GM10266 (cell line): ENCODE data around the gene NRROS.
A peak's percentile ranks its signal among the peaks of the same experiment; 100 is the strongest.
"Not testable (repeated sequence)": the region's sequence is repeated elsewhere in the genome, so short reads cannot be mapped to it uniquely, and the experiment has no call there.

Experiments used
- DNase-seq: peaks from one replicate; pipeline ENCODE4 v3.0.0; 2012; ENCODE audit errors: extremely low spot score
- CTCF ChIP-seq: IDR thresholded peaks from 2 replicates; pipeline ENCODE4 v1.5.1; 2012; ENCODE audit warnings: mild to moderate bottlenecking, low read depth; ENCODE audit not compliant: control insufficient read depth, insufficient read depth; ENCODE audit errors: missing control alignments

NRROS gene

DNA sequence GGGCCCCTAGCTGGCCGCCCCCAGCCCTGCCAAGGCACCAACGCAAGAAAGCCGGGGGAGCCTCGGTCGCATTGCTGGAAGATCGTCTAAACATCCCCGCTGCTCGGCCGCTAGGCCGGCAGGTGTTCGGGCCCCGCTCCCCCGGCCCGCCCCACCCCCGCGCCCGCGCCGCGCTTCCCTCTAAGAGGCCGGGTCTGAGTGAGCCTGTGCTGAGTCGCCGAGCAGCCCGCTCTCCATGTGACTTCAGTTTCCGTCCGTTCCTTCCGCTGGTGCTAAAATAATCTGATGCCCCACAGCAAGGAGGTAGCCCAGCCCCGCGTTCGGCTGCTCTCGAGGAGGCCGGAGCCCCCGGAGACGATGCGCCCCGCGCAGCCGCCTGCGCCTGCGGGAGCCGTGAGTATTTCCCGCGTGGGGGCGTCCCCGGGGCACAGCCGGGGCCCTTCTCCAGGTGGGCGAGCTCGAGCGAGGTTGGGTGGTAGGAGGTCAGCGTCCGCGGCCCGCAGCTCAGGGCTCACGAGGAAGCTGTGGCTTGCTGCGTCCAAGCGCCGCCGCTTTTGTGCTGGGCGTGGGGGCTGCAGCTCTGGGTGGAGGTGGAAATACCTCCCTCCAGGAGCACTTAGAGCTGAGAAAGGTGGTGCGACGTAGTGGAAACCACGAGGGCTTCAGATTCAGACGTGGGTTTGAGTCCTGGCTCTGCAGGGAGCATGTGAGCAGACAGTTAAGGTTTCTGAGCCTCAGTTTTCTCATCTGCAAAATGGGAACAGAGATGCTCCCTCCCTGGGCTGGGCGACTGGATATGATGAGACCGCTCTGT lies at the start of gene NRROS:
NRROS (plus strand) TSS at position 212 of the 814 bp plus-strand sequence. CDS start 14,846 bp downstream, outside the sequence.
- no peak for TF ChIP-seq CTCF
- DNase-seq: peak; percentile 92

DNA sequence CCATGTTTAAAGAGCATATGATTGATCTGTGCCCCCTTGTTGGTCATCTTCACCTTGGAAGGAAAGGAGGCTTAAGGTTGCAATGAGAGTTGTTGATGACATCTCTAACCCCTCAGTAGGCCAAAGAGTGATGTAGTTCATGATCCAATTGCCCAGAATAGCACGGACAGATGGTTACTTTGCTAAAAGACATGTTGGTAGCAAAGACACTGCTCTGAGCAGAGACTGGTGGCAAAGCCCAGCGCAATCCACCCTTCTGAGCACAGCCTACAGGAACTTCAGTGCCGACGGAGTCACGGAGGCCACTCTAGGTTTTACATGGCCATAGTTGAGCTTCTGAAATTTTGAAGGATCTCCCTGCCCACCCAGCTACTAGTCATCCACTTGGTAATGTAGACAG lies 49.2 kb upstream of the NRROS start:
- no peak for DNase-seq
- TF ChIP-seq CTCF: no peak

GRCh38 chr3:196596355-196596754 lies 43.1 kb upstream of the NRROS start:
- DNase-seq: no peak

GRCh38 chr3:196597971-196598733 lies 41.3 kb upstream of the NRROS start:
- DNase-seq: not testable (repeated sequence)

More at GRCh38 chr3:196596355-196596754, 43.1 kb upstream of the NRROS start:
- TF ChIP-seq CTCF: no peak

GRCh38 chr3:196599734-196600128 lies 39.8 kb upstream of the NRROS start:
- DNase-seq: no peak

DNA sequence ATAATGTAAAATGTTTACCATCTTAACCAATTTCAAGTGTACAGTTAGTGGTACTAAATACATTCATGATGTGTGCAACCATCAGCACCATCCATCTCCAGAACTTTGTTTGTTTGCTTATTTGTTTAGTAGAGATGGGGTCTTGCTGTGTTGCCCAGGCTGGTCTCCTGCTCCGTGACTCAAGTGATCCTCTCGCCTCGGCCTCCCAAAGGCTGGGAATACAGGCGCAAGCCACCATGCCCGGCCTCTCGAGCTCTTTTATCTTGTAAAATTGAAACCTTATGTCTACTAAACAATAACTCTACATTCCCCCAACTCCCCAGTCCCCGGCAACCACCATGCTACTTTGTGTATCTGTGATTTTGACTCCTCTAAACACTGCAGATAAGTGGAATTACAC lies 39.1 kb upstream of the NRROS start:
- TF ChIP-seq CTCF: no peak
- DNase-seq: no peak

More at GRCh38 chr3:196599734-196600128, 39.8 kb upstream of the NRROS start:
- TF ChIP-seq CTCF: no peak

DNA sequence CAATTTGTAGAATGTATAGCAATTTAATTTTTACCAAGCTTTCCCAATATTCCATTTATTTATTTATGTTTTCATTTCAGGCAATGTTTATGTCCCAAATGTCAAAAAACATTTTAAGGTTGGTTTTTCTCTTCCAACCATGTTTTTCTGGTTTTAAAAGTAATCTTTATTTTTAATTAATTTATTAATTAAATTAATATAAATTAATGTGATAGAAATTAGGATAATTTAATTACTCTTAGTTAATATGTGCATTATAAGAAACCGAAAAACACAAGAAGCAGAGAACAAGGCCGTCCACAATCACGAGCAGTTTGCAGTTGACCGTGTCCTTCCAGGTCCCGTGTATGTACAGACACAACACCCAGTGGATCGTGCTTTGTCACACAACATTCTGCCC lies 36.8 kb upstream of the NRROS start:
- DNase-seq: no peak
- TF ChIP-seq CTCF: no peak
